ENCODE data around the gene CLEC2D.
"Not testable (repeated sequence)": the region's sequence is repeated elsewhere in the genome, so short reads cannot be mapped to it uniquely, and the experiment has no call there.

CLEC2D gene

GRCh38 chr12:9669534-9669933 is at the start of gene CLEC2D:
Gene CLEC2D (plus strand): TSS chr12:9669713. CDS start chr12:9669735, 22 bp downstream.
- DNase-seq: no peak

GRCh38 chr12:9625019-9625418 is 44.5 kb upstream of the CLEC2D start:
- DNase-seq: no peak

- no peak for DNase-seq
Observed at GRCh38 chr12:9626291-9626690, 43.2 kb upstream of the CLEC2D start.

GRCh38 chr12:9626821-9627220 is 42.7 kb upstream of the CLEC2D start:
- DNase-seq: no peak

GRCh38 chr12:9632766-9633165 is 36.7 kb upstream of the CLEC2D start:
- no peak for DNase-seq

GRCh38 chr12:9634177-9634803 is 35.2 kb upstream of the CLEC2D start:
- DNase-seq: no peak

GRCh38 chr12:9634969-9635754 is 34.4 kb upstream of the CLEC2D start:
- DNase-seq: no peak

GRCh38 chr12:9636150-9636850 is 33.2 kb upstream of the CLEC2D start:
- no peak for DNase-seq

- no peak for DNase-seq
Observed at GRCh38 chr12:9636851-9637206, 32.7 kb upstream of the CLEC2D start.

GRCh38 chr12:9640024-9640423 is 29.5 kb upstream of the CLEC2D start:
- no peak for DNase-seq

- no peak for DNase-seq
Observed at GRCh38 chr12:9642606-9643265, 26.8 kb upstream of the CLEC2D start.

- DNase-seq: no peak
Observed at GRCh38 chr12:9643266-9643660, 26.2 kb upstream of the CLEC2D start.

GRCh38 chr12:9644985-9645551 is 24.4 kb upstream of the CLEC2D start:
- DNase-seq: not testable (repeated sequence)

- no peak for DNase-seq
Observed at GRCh38 chr12:9646794-9647781, 22.4 kb upstream of the CLEC2D start.

GRCh38 chr12:9647825-9648700 is 21.4 kb upstream of the CLEC2D start:
- no peak for DNase-seq

- no peak for DNase-seq
Observed at GRCh38 chr12:9648701-9649531, 20.6 kb upstream of the CLEC2D start.

GRCh38 chr12:9649532-9649940 is 20.0 kb upstream of the CLEC2D start:
- DNase-seq: no peak

GRCh38 chr12:9650151-9650576 is 19.3 kb upstream of the CLEC2D start:
- DNase-seq: no peak

GRCh38 chr12:9651265-9651729 is 18.2 kb upstream of the CLEC2D start:
- DNase-seq: no peak

- DNase-seq: no peak
Observed at GRCh38 chr12:9660046-9660445, 9.5 kb upstream of the CLEC2D start.
